GM21360 (cell line): ENCODE data around the gene BPTF.
"Not testable (repeated sequence)": the region's sequence is repeated elsewhere in the genome, so short reads cannot be mapped to it uniquely, and the experiment has no call there.

Experiments
- ATAC-seq: cut with Tn5 transposase; IDR thresholded peaks from one replicate; pipeline ENCODE4 v1.9.1; 2021; ENCODE audit warnings: mild to moderate bottlenecking, moderate library complexity; ENCODE audit not compliant: unreplicated experiment

BPTF gene

GRCh38 chr17:67824735-67825626 is at the start of gene BPTF:
Gene BPTF, plus strand, starts transcription at chr17:67825503. Its CDS starts 222 bp downstream, at chr17:67825725.
- peak; percentile 70 for ATAC-seq

DNA sequence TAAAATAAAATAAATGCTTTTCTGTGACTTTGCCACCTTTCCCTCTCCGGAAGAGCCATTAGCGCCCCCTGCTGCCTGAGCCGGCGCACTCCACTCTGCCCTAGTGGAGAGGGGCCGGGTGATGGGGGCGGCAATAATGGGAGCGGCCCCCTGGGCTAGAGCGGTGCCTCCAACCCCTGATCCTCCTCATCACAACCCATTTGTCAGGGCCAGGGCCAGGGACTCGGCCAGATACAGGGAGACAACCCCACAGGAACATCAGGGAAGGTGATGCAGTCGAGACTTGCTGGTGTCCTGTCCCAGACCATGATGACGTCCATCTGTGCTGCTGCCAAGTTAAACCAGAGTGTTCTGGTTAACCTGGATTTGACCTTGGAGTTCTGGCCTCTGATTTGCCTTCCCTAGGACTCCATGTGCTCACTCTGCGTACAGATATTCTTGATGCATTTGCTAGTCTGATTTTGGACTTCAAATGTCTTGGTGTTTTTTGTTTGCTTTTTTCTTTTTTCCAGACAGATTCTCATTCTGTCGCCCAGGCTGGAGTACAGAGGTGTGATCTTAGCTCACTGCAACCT is 46.1 kb upstream of the BPTF start:
- no peak for ATAC-seq

DNA sequence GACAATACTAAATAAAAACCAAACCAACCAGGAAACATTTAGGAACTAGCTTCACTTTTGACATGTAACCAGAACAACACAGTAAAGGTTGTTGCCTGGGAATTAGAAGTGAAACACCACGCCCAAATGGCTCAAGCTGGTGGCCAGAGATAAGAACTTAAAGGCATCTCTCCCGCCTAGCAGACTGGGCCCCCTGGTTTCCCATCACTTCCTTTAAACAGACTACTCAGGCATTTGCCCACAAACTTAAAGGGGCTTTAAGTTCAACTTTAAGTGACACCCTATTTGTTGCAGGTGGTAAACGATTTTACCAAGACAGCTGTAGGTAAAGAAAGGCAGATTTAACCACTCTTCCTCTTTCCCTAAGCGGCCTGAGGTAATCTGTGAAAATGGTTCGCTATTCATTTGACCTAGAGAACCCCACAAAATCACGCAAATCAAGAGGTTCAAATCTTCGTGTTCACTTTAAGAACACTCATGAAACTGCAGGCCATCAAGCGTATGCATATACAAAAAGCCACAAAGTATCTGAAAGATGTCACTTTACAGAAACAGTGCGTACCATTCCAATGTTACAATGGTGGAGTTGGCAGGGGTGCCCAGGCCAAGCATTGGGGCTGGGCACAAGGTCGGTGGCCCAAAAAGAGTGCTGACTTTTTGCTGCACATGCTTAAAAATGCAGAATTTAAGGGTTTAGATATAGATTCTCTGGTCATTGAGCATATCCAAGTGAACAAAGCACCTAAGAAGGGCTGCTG is 40.8 kb upstream of the BPTF start:
- ATAC-seq, result no peak

GRCh38 chr17:67785122-67785477 is 40.2 kb upstream of the BPTF start:
- ATAC-seq, result no peak

- no peak for ATAC-seq
Measured at GRCh38 chr17:67785504-67785903, 39.8 kb upstream of the BPTF start.

DNA sequence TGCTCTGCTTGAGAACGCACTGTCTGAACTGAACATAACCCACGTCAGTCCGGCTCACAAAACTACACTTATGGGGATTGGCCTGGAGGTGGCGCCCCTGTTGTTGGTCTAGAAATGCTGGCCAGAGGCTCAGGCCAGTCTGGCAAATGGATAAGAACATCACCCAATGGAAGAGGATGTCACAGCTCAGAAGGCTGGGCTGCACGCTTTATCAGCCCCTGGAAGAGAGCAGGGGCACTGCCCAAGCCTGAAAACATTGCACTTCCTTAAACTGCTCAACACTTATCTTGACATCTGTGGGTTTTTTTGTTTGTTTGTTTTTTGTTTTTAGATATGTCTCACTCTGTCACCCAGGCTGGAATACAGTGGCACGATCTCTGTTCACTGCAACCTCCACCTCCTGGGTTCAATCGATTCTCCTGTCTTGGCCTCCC is 24.8 kb upstream of the BPTF start:
- no peak for ATAC-seq

- no peak for ATAC-seq
Measured at GRCh38 chr17:67801626-67802175, 23.6 kb upstream of the BPTF start.

GRCh38 chr17:67810464-67810863 is 14.8 kb upstream of the BPTF start:
- ATAC-seq, result no peak

DNA sequence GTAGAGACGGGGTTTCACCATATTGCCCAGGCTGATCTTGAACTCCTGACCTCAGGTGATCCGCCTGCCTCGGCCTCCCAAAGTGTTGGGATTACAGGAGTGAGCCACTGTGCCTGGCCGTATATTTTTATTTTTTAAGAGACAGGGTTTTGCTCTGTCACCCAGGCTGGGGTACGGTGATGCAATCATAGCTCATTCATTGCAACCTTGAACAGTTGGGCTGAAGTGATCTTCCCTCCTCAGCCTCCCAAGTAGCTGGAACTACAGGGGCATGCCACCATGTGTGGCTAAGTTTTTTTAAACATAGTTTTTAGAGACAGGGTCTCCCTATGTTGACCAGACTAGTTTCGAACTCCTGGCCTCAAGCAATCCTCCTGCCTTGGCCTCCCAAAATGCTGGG is 12.9 kb upstream of the BPTF start:
- not testable (repeated sequence) for ATAC-seq

- ATAC-seq, result no peak
Measured at GRCh38 chr17:67813803-67814180, 11.5 kb upstream of the BPTF start.

DNA sequence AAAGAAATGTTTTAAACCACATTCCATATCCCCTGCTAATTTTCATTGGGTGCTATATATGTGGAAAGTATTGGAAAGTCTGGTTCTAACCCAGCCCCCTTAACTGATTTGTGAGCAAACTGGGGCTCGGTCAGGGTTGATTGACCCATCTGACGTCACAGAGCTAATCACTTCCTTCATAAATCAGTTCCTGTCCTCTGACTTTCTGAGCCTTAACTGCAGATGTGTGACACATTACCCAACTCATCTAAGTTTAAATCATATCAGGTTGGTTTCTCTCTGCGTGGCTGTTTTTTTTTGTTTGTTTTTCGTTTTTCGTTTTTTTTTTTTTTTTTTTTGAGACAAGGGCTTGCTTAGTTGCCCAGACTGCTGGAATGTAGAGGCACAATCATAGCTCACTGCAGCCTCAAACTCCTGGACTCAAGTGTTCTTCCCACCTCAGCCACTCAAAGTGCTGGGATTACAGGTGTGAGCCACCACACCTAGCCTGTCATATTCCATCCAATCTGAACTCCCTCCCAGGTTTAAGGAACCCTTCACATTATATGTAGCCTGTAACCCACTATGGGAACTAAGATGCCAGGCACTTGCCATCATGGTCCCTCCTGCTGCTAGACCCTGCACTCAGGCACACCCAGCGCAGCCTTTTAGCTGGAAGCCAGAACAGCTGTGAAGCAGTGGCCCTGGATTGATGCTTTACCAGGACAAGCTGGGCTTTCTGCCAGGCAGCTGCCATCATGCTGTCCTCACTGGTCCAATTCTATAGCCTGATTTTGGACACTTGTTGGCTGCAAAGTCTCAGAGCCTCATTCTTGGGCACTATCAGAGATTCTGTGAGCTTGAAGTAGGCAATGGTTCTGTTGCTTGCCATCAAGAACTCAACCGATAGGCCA is 6.9 kb upstream of the BPTF start:
- peak; percentile 52 for ATAC-seq

DNA sequence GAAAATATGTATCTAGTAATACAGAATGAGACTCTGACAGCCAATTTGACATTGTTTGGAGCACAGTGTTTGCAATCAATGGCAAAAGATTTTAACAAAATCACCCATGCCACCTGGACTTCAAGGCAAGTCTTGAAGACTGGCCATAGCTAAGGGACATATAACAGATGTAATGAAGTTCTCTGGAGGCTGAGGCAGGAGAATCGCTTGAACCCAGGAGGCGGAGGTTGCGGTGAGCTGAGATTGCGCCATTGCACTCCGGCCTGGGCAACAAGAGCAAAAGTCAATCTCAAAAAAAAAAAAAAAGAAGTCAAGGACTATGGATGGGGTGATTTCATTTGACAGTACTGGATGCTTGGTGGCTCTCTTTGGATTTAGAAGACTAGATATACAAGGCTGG is 5.6 kb upstream of the BPTF start:
- no peak for ATAC-seq

GRCh38 chr17:67821871-67822367 is 3.4 kb upstream of the BPTF start:
- no peak for ATAC-seq

DNA sequence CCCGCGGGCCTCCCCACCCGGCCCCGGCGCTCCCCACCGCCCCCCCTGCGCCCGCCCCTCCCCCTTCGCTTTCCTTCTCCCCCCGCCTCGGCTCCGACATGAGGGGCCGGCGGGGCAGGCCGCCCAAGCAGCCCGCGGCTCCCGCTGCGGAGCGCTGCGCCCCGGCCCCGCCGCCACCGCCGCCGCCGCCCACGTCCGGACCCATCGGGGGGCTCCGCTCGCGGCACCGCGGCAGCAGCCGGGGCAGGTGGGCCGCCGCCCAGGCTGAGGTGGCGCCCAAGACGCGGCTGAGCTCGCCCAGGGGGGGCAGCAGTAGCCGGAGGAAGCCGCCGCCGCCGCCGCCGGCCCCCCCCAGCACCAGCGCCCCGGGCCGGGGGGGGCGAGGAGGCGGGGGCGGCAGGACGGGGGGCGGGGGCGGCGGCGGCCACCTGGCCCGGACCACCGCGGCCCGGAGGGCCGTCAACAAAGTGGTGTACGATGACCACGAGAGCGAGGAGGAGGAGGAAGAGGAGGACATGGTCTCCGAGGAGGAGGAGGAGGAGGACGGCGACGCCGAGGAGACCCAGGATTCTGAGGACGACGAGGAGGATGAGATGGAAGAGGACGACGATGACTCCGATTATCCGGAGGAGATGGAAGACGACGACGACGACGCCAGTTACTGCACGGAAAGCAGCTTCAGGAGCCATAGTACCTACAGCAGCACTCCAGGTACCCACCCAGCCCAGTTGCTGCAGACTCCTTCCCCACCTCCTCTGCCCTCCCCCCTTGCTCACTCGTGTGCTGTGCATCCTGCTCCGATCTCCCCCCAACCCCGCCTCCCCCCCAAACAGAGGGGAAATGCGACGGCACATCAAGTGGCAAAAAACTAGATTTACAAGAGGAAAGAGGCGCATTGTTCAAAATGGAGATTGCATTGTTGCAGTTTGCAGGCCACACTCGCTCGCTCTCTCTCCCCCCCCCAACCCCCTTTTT is 611 bp downstream of the BPTF start:
- ATAC-seq, result peak; percentile 27

DNA sequence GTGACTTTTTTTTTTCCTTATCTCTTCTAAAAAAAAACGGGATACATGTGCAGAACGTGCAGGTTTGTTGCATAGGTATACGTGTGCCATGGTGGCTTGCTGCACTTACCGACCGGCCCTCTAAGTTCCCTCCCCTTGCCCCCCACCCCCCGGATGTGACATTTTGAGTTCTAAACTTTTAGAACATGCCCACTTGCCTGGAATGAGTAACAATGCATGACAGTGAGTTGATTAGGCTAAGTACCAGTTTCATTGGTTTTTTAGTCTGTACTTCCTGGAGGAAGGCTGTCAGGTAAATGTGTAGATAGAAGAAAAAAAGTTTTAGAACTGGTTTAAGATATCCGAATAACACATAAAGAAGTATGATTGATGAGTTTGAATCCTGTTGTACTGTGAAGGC is 4.0 kb downstream of the BPTF start:
- ATAC-seq, result no peak

DNA sequence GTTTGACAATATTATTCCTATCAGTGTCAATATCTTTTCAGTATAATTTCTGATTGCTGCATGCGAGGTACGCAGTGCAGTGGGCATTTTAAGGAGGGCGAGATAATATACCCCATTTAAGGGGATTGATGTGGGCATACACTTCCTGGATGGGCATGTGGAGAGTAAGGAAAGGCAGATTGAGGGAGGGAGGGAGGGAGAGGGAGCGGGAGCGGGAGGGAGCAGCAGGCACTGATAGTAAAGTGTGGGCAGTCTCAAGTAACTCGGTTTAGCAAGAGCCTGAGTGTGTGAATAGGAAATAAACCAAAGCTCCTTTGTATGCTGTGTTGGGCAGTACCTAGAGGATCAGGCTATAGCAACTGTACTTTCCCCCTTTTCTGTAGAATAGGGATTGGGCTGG is 5.1 kb downstream of the BPTF start:
- no peak for ATAC-seq

DNA sequence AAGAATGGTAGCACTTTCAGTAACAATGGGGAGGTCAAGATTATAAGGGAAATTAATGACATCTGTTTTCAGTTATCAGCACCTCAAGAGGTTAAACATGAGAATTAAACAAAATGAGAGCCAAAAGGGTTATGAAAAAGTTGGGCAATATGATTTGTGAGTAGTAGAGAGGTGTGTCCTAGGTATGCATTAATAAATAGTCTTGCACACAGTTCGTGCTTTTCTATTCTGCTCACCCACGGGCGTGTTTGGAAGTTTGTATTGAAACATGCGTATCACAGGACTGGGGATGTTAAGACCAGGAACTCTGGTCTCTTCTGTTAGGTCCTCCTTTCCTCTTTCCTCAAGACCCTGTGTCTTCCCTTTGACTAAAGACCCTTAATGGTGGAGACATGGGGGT is 6.0 kb downstream of the BPTF start:
- no peak for ATAC-seq

- ATAC-seq, result no peak
Measured at GRCh38 chr17:67833134-67833533, 7.8 kb downstream of the BPTF start.

DNA sequence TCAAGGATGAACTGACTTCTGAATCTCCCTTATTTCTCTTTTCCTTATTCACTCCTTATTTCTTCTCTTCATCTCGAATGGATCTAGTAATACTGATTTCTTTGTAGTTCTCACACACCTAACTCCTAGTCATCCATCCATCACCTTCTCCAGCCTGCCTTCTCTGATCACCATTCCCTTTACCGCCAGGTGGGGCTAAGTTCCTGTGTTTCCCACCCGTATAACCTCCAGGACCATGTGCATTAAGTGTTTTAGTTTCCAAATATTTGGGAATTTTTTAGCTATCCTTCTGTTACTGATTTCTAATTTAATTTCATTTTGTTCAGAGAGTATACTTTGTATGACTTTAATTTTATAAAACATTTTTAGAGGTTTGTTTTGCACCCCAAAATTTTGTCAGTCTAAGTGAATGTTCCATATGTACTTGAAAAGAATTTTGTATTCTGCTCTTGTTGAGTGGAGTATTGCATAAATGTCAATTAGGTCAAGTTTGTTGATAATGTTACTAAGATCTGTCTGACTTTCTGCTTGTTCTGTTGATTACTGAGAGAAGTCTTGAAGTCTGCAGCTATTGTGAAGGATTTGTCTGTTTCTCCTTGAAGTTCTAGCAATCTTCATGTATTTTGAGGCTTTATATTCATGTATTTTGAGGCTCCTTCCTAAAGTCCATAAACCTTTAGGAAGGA is 8.8 kb downstream of the BPTF start:
- ATAC-seq, result no peak
